COR-L47 (cell line): ENCODE measurements around the gene AP1S3.
A peak's percentile ranks its signal among the peaks of the same experiment; 100 is the strongest.
"Not testable (repeated sequence)": the region's sequence is repeated elsewhere in the genome, so short reads cannot be mapped to it uniquely, and the experiment has no call there.

Experiments used
- DNase-seq: peaks from one replicate; lab custom pipeline; 2025; lab: John Stamatoyannopoulos, UW

AP1S3 gene

GRCh38 chr2:223837287-223838061, at the start of gene AP1S3:
AP1S3 (minus strand) TSS chr2:223837582; CDS start chr2:223837450, 132 bp downstream.
- peak; percentile 85 for DNase-seq

- no peak for DNase-seq
These were observed 49.7 kb upstream of the AP1S3 start for GRCh38 chr2:223887127-223887526.

GRCh38 chr2:223886726-223887125, 49.3 kb upstream of the AP1S3 start:
- DNase-seq = no peak

- DNase-seq = no peak
These were observed 47.0 kb upstream of the AP1S3 start for GRCh38 chr2:223884399-223884798.

GRCh38 chr2:223882715-223883114, 45.3 kb upstream of the AP1S3 start:
- DNase-seq = no peak

- no peak for DNase-seq
These were observed 43.4 kb upstream of the AP1S3 start for GRCh38 chr2:223880796-223881195.

GRCh38 chr2:223877721-223878410, 40.5 kb upstream of the AP1S3 start:
- DNase-seq = no peak

GRCh38 chr2:223873672-223874071, 36.3 kb upstream of the AP1S3 start:
- DNase-seq = no peak

GRCh38 chr2:223872772-223873171, 35.4 kb upstream of the AP1S3 start:
- DNase-seq = not testable (repeated sequence)

GRCh38 chr2:223871661-223872060, 34.3 kb upstream of the AP1S3 start:
- DNase-seq = not testable (repeated sequence)

- DNase-seq = no peak
These were observed 33.6 kb upstream of the AP1S3 start for GRCh38 chr2:223870840-223871611.

- DNase-seq = no peak
These were observed 30.6 kb upstream of the AP1S3 start for GRCh38 chr2:223868005-223868404.

GRCh38 chr2:223865907-223866508, 28.6 kb upstream of the AP1S3 start:
- DNase-seq = no peak

- DNase-seq = no peak
These were observed 27.7 kb upstream of the AP1S3 start for GRCh38 chr2:223865124-223865523.

- peak; percentile 3 for DNase-seq
These were observed 26.1 kb upstream of the AP1S3 start for GRCh38 chr2:223863491-223863890.

GRCh38 chr2:223860809-223861738, 23.7 kb upstream of the AP1S3 start:
- no peak for DNase-seq

- no peak for DNase-seq
These were observed 21.7 kb upstream of the AP1S3 start for GRCh38 chr2:223859070-223859469.

GRCh38 chr2:223856584-223856983, 19.2 kb upstream of the AP1S3 start:
- DNase-seq = no peak

- no peak for DNase-seq
These were observed 18.6 kb upstream of the AP1S3 start for GRCh38 chr2:223856021-223856420.

GRCh38 chr2:223855426-223855825, 18.0 kb upstream of the AP1S3 start:
- DNase-seq = no peak

GRCh38 chr2:223854741-223855140, 17.4 kb upstream of the AP1S3 start:
- no peak for DNase-seq
